SU-DHL-6 (cell line): Measurements from ENCODE around the gene STK39.

Experiments used
- H2AFZ ChIP-seq: fragments of 200-600 bp; sonication (generic); 2 replicates; pipeline ENCODE4 v1.6.1; 2014; ENCODE audit warnings: low read depth, mild to moderate bottlenecking, moderate library complexity, mixed read lengths, antibody characterized with exemption, low read length; ENCODE audit not compliant: severe bottlenecking
- H3F3A ChIP-seq: fragments of 200-600 bp; shearing (Covaris generic); 2 replicates; pipeline ENCODE4 v1.6.0; 2016; ENCODE audit warnings: antibody characterized with exemption, mild to moderate bottlenecking; ENCODE audit not compliant: insufficient read depth
- H3K27ac ChIP-seq: fragments of 200-600 bp; sonication (generic); 2 replicates; pipeline ENCODE4 v1.5.1; 2016; ENCODE audit warnings: low read depth, mild to moderate bottlenecking, low read length, moderate library complexity, mixed read lengths
- H3K27me3 ChIP-seq: fragments of 200-600 bp; sonication (generic), shearing (Covaris generic); 2 replicates; pipeline ENCODE4 v1.6.0; 2014; ENCODE audit warnings: mild to moderate bottlenecking, low read length
- H3K36me3 ChIP-seq: fragments of 200-600 bp; sonication (generic); 2 replicates; pipeline ENCODE4 v1.6.1; 2014; ENCODE audit warnings: mild to moderate bottlenecking, low read length, mixed read lengths
- H3K4me2 ChIP-seq: fragments of 300-600, 200-600 bp; shearing (Covaris generic), sonication (generic); 2 replicates; pipeline ENCODE4 v1.6.0; 2014; ENCODE audit warnings: low read length, low read depth, mild to moderate bottlenecking; ENCODE audit not compliant: poor library complexity, severe bottlenecking
- H3K4me3 ChIP-seq: fragments of 200-600 bp; sonication (generic); 2 replicates; pipeline ENCODE4 v1.5.1; 2014; ENCODE audit warnings: antibody characterized with exemption, low read length, mild to moderate bottlenecking, mixed read lengths; ENCODE audit not compliant: insufficient read depth, poor library complexity, severe bottlenecking
- H3K79me2 ChIP-seq: fragments of 200-600 bp; sonication (generic); 2 replicates; pipeline ENCODE4 v1.6.1; 2014; ENCODE audit warnings: mild to moderate bottlenecking, low read length, moderate library complexity; ENCODE audit not compliant: insufficient read depth
- H3K9ac ChIP-seq: fragments of 200-600 bp; sonication (generic); 2 replicates; pipeline ENCODE4 v1.7.0; 2014; ENCODE audit warnings: mild to moderate bottlenecking, low read length
- H3K9me2 ChIP-seq: fragments of 200-600 bp; sonication (generic); replicated peaks from 2 replicates; pipeline ENCODE4 v1.6.1; 2014; ENCODE audit warnings: low read length; ENCODE audit not compliant: insufficient read depth
- H3K9me3 ChIP-seq: fragments of 200-600 bp; sonication (generic); 2 replicates; pipeline ENCODE4 v1.6.1; 2014; ENCODE audit warnings: low read length, mixed read lengths; ENCODE audit not compliant: insufficient read depth
- H4K20me1 ChIP-seq: fragments of 200-600 bp; sonication (generic); 2 replicates; pipeline ENCODE4 v1.6.1; 2014; ENCODE audit warnings: low read depth, mild to moderate bottlenecking, antibody characterized with exemption, low read length, moderate library complexity, mixed read lengths
- CTCF ChIP-seq: fragments of 200-600 bp; sonication (generic); IDR thresholded peaks from one replicate; pipeline ENCODE4 v1.5.1; 2017; ENCODE audit warnings: antibody characterized with exemption, mild to moderate bottlenecking, low read length, moderate library complexity; ENCODE audit not compliant: insufficient read depth, poor library complexity, severe bottlenecking
- EZH2phosphoT487 ChIP-seq: fragments of 200-600 bp; sonication (generic), shearing (Covaris generic); conservative IDR thresholded peaks from 2 replicates; pipeline ENCODE4 v1.6.1; 2018; ENCODE audit warnings: mild to moderate bottlenecking, antibody characterized with exemption, low read length, moderate library complexity, mixed read lengths

The STK39 gene

GRCh38 chr2:168139852-168140251 lies 107.5 kb downstream of the STK39 start:
- Histone ChIP-seq H3K4me2 (no peak overlapping the region), H2AFZ (no peak overlapping the region), H3K9me2 (no peaks in the 10 kb centered on the region), H3K4me3 (no peak overlapping the region), H3K79me2 (no peaks in the 10 kb centered on the region), H3K9me3 (no peaks in the 10 kb centered on the region), H3F3A (peaks cover 3% of the 10 kb centered on the region; the same call in 1 of the 2 replicates), H3K36me3 (no peaks in the 10 kb centered on the region), H3K9ac (no peak overlapping the region), H4K20me1 (no peaks in the 10 kb centered on the region), H3K27ac (no peak overlapping the region), H3K27me3 (no peaks in the 10 kb centered on the region)
- no peak for TF ChIP-seq EZH2phosphoT487
- no peak for TF ChIP-seq CTCF

GRCh38 chr2:168138901-168139300 lies 108.5 kb downstream of the STK39 start:
- Histone ChIP-seq H3K4me2 (no peak overlapping the region), H3K9me2 (no peaks in the 10 kb centered on the region)

GRCh38 chr2:168138374-168138773 lies 109.0 kb downstream of the STK39 start:
- Histone ChIP-seq H3K27ac (no peak overlapping the region), H3K4me3 (no peak overlapping the region), H3K36me3 (no peaks in the 10 kb centered on the region), H3K9me3 (no peaks in the 10 kb centered on the region), H2AFZ (no peak overlapping the region), H3K79me2 (no peaks in the 10 kb centered on the region), H3K27me3 (no peaks in the 10 kb centered on the region), H3K9me2 (no peaks in the 10 kb centered on the region), H4K20me1 (no peaks in the 10 kb centered on the region), H3K4me2 (no peak overlapping the region), H3F3A (peaks cover 3% of the 10 kb centered on the region; the same call in 1 of the 2 replicates), H3K9ac (no peak overlapping the region)
- TF ChIP-seq EZH2phosphoT487 (no peak), CTCF (no peak)

More at GRCh38 chr2:168138901-168139300, 108.5 kb downstream of the STK39 start:
- no peak overlapping the region for H3K4me3 ChIP-seq
- TF ChIP-seq EZH2phosphoT487 (no peak), CTCF (no peak)
- no peak overlapping the region for H3K27ac ChIP-seq
- no peaks in the 10 kb centered on the region for H3K27me3 ChIP-seq
- no peaks in the 10 kb centered on the region for H3K79me2 ChIP-seq
- H3K9me3 ChIP-seq: no peaks in the 10 kb centered on the region
- no peak overlapping the region for H2AFZ ChIP-seq
- H4K20me1 ChIP-seq: no peaks in the 10 kb centered on the region
- no peak overlapping the region for H3K9ac ChIP-seq
- H3F3A ChIP-seq: peaks cover 3% of the 10 kb centered on the region; the same call in 1 of the 2 replicates
- H3K36me3 ChIP-seq: no peaks in the 10 kb centered on the region
